Stomach smooth muscle (tissue), 2 donors: ENCODE measurements around the gene PLBD1.

Experiments
- H3K27ac ChIP-seq: one replicate; pipeline ENCODE4 v1.7.0; 2013; ENCODE audit warnings: mild to moderate bottlenecking, low read length, inconsistent platforms
- H3K27me3 ChIP-seq, 2 donors: one replicate each; pipeline ENCODE4 v1.7.0; 2013; ENCODE audit warnings: low read length in 2 of 2; ENCODE audit not compliant: insufficient read depth in 2 of 2, control insufficient read depth in 1 of 2
- H3K36me3 ChIP-seq, 2 donors: one replicate each; pipeline ENCODE4 v1.7.0; 2013; ENCODE audit warnings: low read length in 2 of 2; ENCODE audit not compliant: control insufficient read depth in 2 of 2, insufficient read depth in 2 of 2
- H3K4me1 ChIP-seq: one replicate; pipeline ENCODE4 v1.7.0; 2013; ENCODE audit warnings: low read length; ENCODE audit not compliant: control insufficient read depth, insufficient read depth
- H3K4me3 ChIP-seq, 2 donors: one replicate each; pipeline ENCODE4 v1.7.0; 2013; ENCODE audit warnings: low read length in 2 of 2
- H3K9ac ChIP-seq, 2 donors: one replicate each; pipeline ENCODE4 v1.7.0; 2013; ENCODE audit warnings: low read length in 2 of 2, mild to moderate bottlenecking in 1 of 2
- H3K9me3 ChIP-seq, 2 donors: one replicate each; pipeline ENCODE4 v1.7.0; 2013; ENCODE audit warnings: low read length in 2 of 2; ENCODE audit not compliant: control insufficient read depth in 2 of 2
- donor health status: healthy.
- donor health status: Pancreatic carcinoma.

Gene PLBD1

GRCh38 chr12:14591719-14592118 is 24.0 kb upstream of the PLBD1 start:
- Histone ChIP-seq H3K27ac (no peak overlapping the region), H3K9ac (no peak overlapping the region), H3K4me3 (no peak overlapping the region), H3K9me3 (no peaks in the 10 kb centered on the region), H3K4me1 (no peaks in the 10 kb centered on the region), H3K27me3 (no peaks in the 10 kb centered on the region), H3K36me3 (no peaks in the 10 kb centered on the region)

- H3K36me3 ChIP-seq: no peaks in the 10 kb centered on the region
- no peaks in the 10 kb centered on the region for H3K9me3 ChIP-seq
- no peaks in the 10 kb centered on the region for H3K4me1 ChIP-seq
- H3K4me3 ChIP-seq: no peak overlapping the region
- H3K9ac ChIP-seq: no peak overlapping the region
- no peak overlapping the region for H3K27ac ChIP-seq
- no peaks in the 10 kb centered on the region for H3K27me3 ChIP-seq
These were observed 21.7 kb upstream of the PLBD1 start for GRCh38 chr12:14589169-14590004.

- H3K9me3 ChIP-seq: no peaks in the 10 kb centered on the region
- no peak overlapping the region for H3K27ac ChIP-seq
- H3K36me3 ChIP-seq: no peaks in the 10 kb centered on the region
- H3K4me3 ChIP-seq: no peak overlapping the region
- no peaks in the 10 kb centered on the region for H3K4me1 ChIP-seq
- no peaks in the 10 kb centered on the region for H3K27me3 ChIP-seq
- no peak overlapping the region for H3K9ac ChIP-seq
These were observed 20.9 kb upstream of the PLBD1 start for GRCh38 chr12:14588571-14588970.

GRCh38 chr12:14578646-14579045 is 11.0 kb upstream of the PLBD1 start:
- Histone ChIP-seq H3K4me3 (no peak overlapping the region), H3K9ac (no peak overlapping the region), H3K27me3 (no peaks in the 10 kb centered on the region), H3K9me3 (no peaks in the 10 kb centered on the region), H3K36me3 (no peaks in the 10 kb centered on the region), H3K27ac (no peak overlapping the region), H3K4me1 (no peaks in the 10 kb centered on the region)

- Histone ChIP-seq H3K9ac (no peak overlapping the region), H3K4me1 (no peaks in the 10 kb centered on the region), H3K4me3 (no peak overlapping the region), H3K9me3 (peaks cover 0 to 4% of the 10 kb centered on the region in 2 donors), H3K27ac (no peak overlapping the region), H3K36me3 (no peaks in the 10 kb centered on the region), H3K27me3 (no peaks in the 10 kb centered on the region)
These were observed 9.7 kb upstream of the PLBD1 start for GRCh38 chr12:14577344-14577743.

GRCh38 chr12:14576896-14577295 is 9.2 kb upstream of the PLBD1 start:
- H3K27me3 ChIP-seq: no peaks in the 10 kb centered on the region
- no peak overlapping the region for H3K4me3 ChIP-seq
- no peaks in the 10 kb centered on the region for H3K4me1 ChIP-seq
- H3K36me3 ChIP-seq: no peaks in the 10 kb centered on the region
- H3K27ac ChIP-seq: no peak overlapping the region
- H3K9me3 ChIP-seq: peaks cover 0 to 4% of the 10 kb centered on the region in 2 donors
- H3K9ac ChIP-seq: no peak overlapping the region

GRCh38 chr12:14575585-14575984 is 7.9 kb upstream of the PLBD1 start:
- Histone ChIP-seq H3K36me3 (no peaks in the 10 kb centered on the region), H3K27me3 (no peaks in the 10 kb centered on the region)

GRCh38 chr12:14573118-14573517 is 5.4 kb upstream of the PLBD1 start:
- Histone ChIP-seq H3K9ac (no peak overlapping the region), H3K36me3 (no peaks in the 10 kb centered on the region), H3K4me1 (peaks cover 3% of the 10 kb centered on the region), H3K27me3 (no peaks in the 10 kb centered on the region), H3K27ac (no peak overlapping the region), H3K9me3 (peaks cover 0 to 4% of the 10 kb centered on the region in 2 donors), H3K4me3 (no peak overlapping the region)

More at GRCh38 chr12:14575585-14575984, 7.9 kb upstream of the PLBD1 start:
- no peak overlapping the region for H3K4me3 ChIP-seq
- H3K9me3 ChIP-seq: peaks cover 0 to 4% of the 10 kb centered on the region in 2 donors
- H3K27ac ChIP-seq: no peak overlapping the region
- H3K4me1 ChIP-seq: no peaks in the 10 kb centered on the region
- H3K9ac ChIP-seq: no peak overlapping the region

GRCh38 chr12:14572401-14572800 is 4.7 kb upstream of the PLBD1 start:
- Histone ChIP-seq H3K36me3 (no peaks in the 10 kb centered on the region), H3K4me3 (no peak overlapping the region), H3K27me3 (no peaks in the 10 kb centered on the region), H3K4me1 (peaks cover 8% of the 10 kb centered on the region), H3K9ac (no peak overlapping the region), H3K9me3 (peaks cover 0 to 4% of the 10 kb centered on the region in 2 donors), H3K27ac (no peak overlapping the region)

- Histone ChIP-seq H3K36me3 (no peaks in the 10 kb centered on the region), H3K9ac (no peak overlapping the region), H3K4me1 (peaks cover 8% of the 10 kb centered on the region), H3K27me3 (no peaks in the 10 kb centered on the region), H3K4me3 (no peak overlapping the region), H3K27ac (no peak overlapping the region), H3K9me3 (peaks cover 0 to 4% of the 10 kb centered on the region in 2 donors)
These were observed 4.1 kb upstream of the PLBD1 start for GRCh38 chr12:14571779-14572178.

GRCh38 chr12:14570231-14570630 is 2.5 kb upstream of the PLBD1 start:
- Histone ChIP-seq H3K27me3 (no peaks in the 10 kb centered on the region), H3K9ac (no peak overlapping the region), H3K27ac (no peak overlapping the region), H3K4me3 (no peak overlapping the region), H3K36me3 (no peaks in the 10 kb centered on the region), H3K9me3 (peaks cover 0 to 4% of the 10 kb centered on the region in 2 donors), H3K4me1 (peaks cover 8% of the 10 kb centered on the region)
